ENCODE data around the gene LINC01488. TPM values are rescaled to one million over a fixed set of nuclear protein-coding genes. Genes with fewer than 3 reads are reported as not detected.

LINC01488 gene
- total RNA-seq, 1 donor: not detected

- peak in 1 of 3 donors; percentile 20 for DNase-seq (ENCODE audit: low read depth in 2 of 3, low spot score in 2 of 3)
Observed at GRCh38 chr11:69444381-69445130, 36.9 kb upstream of the LINC01488 start.

- DNase-seq (ENCODE audit: low read depth in 2 of 3, low spot score in 2 of 3): no peak
Observed at GRCh38 chr11:69445131-69445470, 36.4 kb upstream of the LINC01488 start.

DNA sequence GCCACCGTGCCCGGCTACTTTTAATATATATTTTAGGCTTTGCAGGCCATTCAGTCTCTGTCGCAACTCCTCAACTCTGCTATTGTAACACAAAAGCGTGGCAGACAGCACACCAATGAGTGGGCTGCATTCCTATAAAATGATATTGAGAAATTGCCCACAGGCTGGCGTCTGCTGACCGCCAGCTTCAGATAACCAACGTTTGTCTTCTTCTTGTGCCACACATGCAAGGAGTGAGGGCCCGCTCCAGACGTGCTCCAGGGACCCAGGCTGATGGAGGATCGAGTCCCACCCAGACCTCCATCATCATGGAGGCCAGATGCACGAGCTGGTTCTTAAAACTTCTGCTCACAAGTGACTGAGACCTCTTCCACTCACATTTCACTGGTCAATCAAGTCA is 35.4 kb upstream of the LINC01488 start:
- DNase-seq (ENCODE audit: low read depth in 2 of 3, low spot score in 2 of 3): no peak

- DNase-seq (ENCODE audit: low read depth in 2 of 3, low spot score in 2 of 3): no peak
Observed at GRCh38 chr11:69447786-69448185, 33.7 kb upstream of the LINC01488 start.

GRCh38 chr11:69448471-69449284 is 32.8 kb upstream of the LINC01488 start:
- no peak for DNase-seq (ENCODE audit: low read depth in 2 of 3, low spot score in 2 of 3)

DNA sequence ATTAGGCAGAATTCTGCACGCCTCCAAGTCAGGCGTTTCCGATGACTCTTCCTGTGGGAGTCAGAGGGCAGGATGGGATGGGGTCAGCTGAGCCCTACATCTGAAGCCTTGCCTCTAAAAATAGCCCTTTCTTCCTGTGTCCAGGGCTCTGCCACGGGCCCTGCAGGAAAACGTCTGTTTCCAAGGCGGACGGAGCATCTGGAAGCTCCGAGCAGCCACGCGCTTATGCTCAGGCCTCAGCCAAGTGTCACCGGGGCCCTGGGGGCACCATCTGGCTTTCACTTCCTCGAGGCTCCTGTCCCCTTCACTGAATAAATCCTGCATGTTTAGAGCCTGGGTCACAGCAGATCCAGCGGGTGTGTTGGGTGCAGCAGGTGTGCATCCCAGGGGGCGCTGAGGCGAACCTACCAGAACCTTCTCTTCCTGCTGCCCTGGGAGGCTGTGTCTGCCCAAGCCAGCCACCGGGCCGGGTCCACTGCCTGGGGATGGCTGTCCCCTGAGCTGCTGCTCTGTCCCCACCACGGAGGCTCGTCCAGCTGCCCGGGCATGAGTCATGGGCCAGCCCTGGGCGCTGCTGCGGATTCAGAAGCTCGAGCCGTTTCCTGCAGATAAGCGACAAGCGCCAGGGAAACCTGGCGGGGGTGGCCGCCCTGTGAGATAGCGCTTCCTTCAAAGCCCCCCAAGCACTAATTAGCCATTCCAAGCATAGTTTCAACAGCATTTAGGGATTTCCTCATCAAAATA is 32.0 kb upstream of the LINC01488 start:
- peak in 2 of 3 donors; percentile 90 to 93 for DNase-seq (ENCODE audit: low read depth in 2 of 3, low spot score in 2 of 3)

- DNase-seq (ENCODE audit: low read depth in 2 of 3, low spot score in 2 of 3): no peak
Observed at GRCh38 chr11:69450064-69450856, 31.2 kb upstream of the LINC01488 start.

GRCh38 chr11:69450857-69451220 is 30.6 kb upstream of the LINC01488 start:
- no peak for DNase-seq (ENCODE audit: low read depth in 2 of 3, low spot score in 2 of 3)

DNA sequence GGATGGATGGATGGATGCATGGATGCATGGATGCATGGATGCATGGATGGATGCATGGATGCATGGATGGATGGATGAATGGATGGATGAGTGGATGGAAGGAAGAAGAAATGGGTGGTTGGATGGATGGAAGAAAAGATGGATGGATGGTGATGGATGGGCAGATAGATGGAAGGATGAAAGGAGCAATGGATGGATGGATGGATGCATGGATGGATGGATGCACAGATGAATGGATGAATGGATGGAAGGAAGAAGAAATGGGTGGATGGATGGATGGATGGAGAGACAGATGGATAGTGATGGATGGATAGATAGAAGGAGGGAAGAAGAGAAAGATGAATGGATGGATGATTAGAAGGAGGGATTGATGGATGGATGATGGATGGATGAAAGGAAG is 30.2 kb upstream of the LINC01488 start:
- DNase-seq (ENCODE audit: low read depth in 2 of 3, low spot score in 2 of 3): no peak

DNA sequence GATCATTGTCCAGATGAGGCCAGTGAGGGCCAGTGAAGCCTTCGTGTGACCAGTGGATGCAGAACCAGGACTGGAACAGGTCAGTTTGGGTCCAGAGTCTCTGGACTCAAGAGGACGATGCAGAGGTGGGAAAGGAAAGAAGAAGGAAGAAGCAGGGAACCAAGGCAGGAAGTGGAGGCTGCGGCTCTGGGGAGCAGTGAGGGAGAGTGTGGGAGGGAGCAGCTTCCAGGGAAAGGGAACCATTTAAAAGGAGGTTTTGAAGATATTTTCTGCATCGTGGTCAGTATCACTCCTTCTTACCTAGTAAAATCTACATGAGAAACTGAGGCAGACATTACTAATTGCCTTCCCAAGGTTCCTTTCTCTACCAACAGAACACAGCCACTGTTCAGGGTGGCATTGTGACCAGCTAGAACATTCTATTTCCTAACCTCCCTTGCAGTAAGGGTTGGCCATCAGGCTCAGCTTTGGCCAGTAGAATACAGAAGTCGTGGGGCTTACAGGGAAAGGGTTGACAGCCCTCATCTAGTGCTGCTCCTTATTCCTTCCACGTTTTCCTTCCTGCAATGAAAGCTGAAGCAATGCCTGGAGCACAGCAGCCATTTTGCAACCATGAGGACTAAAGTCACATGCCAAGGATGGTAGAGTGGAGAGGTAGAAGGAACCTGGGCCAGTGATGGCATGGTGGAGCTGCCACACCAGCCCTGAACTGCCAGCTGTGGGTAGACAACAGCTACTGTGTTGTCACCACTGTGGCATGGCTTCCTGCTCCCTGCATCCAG is 29.1 kb upstream of the LINC01488 start:
- DNase-seq (ENCODE audit: low read depth in 2 of 3, low spot score in 2 of 3): no peak

DNA sequence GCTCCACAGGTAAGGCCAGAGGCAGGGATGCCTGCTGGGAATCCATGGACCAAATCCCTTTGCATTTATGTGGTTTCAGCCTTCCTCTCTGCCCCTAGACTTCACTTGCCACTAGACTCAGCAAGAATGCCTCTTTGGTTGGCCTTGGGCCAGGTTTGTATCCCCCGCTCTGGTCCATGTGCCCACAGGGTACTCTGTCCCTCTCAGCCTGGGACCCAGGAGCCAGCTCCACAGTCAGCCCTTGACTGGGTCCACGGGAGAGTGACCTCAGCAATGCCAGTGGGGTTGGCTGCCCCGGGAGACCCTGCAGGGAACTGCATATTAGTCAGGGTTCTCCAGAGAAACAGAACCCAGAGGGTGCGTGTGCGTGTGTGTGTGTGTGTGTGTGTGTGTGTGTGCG is 28.3 kb upstream of the LINC01488 start:
- DNase-seq (ENCODE audit: low read depth in 2 of 3, low spot score in 2 of 3): no peak

GRCh38 chr11:69454018-69454417 is 27.4 kb upstream of the LINC01488 start:
- DNase-seq (ENCODE audit: low read depth in 2 of 3, low spot score in 2 of 3): no peak

GRCh38 chr11:69455969-69456368 is 25.5 kb upstream of the LINC01488 start:
- DNase-seq (ENCODE audit: low read depth in 2 of 3, low spot score in 2 of 3): no peak

DNA sequence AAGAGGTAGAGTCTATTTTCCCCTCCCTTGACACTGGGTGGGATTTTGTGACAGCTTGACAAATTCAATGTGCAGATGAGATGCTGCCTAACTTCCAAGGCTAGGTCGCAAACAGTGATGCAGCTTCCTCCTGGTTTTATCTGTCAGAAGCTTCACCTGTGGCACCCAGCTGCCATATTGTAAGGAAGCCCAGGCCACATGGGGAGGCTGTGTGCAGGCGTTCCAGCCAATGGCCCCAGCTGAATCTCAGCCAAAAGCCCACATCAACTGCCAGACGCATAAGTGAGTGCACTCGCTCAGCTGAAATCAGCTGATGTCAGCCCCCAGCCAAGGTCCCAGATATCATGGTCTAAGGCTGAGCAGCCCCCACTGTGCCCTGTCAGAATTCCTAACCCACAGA is 24.8 kb upstream of the LINC01488 start:
- no peak for DNase-seq (ENCODE audit: low read depth in 2 of 3, low spot score in 2 of 3)

- DNase-seq (ENCODE audit: low read depth in 2 of 3, low spot score in 2 of 3): no peak
Observed at GRCh38 chr11:69459848-69460539, 21.5 kb upstream of the LINC01488 start.

DNA sequence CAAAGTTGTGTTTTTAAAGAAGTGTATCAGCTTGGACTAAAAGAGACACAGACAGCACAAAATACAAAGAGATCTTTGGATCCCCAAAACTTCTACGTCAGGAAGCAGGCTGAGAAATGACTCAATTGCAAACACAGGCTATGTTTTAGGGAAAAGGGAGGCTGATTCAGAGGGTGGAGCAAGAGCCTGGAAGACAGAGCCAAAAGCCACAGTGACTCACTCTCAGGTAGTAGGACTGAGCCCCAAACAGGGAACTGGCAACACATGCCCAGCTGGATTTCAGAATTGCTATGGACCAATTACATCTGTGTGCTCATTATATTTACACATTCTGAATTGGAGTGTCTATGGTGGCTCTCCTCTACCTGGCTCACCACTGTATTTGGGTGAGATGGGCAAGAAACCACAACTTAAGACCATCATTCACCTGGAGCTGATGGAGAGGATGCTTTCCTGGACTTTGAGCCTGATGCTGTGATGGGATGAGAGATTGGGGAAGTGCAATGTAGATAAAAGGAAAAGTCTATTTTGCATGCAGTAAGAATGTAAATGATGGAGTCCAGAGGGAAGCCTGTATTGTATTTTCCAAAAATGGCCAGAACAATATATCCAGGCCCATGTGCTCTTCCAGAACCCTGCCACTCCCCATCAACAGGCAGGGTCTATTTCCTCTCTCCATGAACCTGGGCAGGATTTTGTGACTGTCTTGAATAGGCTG is 20.8 kb upstream of the LINC01488 start:
- DNase-seq (ENCODE audit: low read depth in 2 of 3, low spot score in 2 of 3): no peak

- DNase-seq (ENCODE audit: low read depth in 2 of 3, low spot score in 2 of 3): no peak
Observed at GRCh38 chr11:69461272-69461962, 20.0 kb upstream of the LINC01488 start.

Data from hematopoietic multipotent progenitor cell (in vitro differentiated cells).